Measurements from ENCODE around the gene PDGFD. TPM values are rescaled to one million over a fixed set of nuclear protein-coding genes. Genes with fewer than 3 reads are reported as not detected.

PDGFD gene
- total and polyA plus RNA-seq, 2 experiments from 2014 or later, result 1.9 to 4.5 TPM

DNA sequence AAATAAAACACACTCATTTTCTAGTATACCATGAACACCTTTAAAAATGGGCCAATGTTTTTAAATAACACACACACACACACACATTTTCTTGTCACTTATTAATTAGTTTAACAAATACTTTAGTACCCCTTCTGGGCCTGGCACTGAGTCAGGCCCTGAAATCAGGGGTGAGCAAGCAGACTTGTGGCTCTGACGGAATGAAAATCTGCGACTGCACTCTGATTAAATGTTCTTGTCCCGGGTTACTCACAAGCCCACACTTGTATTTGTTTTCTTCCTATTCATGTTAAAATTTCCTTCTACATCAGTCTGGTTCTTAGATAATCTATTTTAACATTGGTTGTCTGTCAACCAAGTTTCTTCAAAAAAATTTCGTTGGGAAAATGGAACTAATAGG, 43.0 kb upstream of the PDGFD start (continued):
- TF ChIP-seq, protein P1, sequence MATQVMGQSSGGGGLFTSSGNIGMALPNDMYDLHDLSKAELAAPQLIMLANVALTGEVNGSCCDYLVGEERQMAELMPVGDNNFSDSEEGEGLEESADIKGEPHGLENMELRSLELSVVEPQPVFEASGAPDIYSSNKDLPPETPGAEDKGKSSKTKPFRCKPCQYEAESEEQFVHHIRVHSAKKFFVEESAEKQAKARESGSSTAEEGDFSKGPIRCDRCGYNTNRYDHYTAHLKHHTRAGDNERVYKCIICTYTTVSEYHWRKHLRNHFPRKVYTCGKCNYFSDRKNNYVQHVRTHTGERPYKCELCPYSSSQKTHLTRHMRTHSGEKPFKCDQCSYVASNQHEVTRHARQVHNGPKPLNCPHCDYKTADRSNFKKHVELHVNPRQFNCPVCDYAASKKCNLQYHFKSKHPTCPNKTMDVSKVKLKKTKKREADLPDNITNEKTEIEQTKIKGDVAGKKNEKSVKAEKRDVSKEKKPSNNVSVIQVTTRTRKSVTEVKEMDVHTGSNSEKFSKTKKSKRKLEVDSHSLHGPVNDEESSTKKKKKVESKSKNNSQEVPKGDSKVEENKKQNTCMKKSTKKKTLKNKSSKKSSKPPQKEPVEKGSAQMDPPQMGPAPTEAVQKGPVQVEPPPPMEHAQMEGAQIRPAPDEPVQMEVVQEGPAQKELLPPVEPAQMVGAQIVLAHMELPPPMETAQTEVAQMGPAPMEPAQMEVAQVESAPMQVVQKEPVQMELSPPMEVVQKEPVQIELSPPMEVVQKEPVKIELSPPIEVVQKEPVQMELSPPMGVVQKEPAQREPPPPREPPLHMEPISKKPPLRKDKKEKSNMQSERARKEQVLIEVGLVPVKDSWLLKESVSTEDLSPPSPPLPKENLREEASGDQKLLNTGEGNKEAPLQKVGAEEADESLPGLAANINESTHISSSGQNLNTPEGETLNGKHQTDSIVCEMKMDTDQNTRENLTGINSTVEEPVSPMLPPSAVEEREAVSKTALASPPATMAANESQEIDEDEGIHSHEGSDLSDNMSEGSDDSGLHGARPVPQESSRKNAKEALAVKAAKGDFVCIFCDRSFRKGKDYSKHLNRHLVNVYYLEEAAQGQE (IDR thresholded peaks at IDR 0.05; ENCODE audit: unreplicated experiment), result no peak
- TF ChIP-seq ZNF114 (CRISPR knock-in tag; IDR thresholded peaks at IDR 0.05), result no peak
- no peak for TF ChIP-seq STAT1 (IDR thresholded peaks at IDR 0.05; ENCODE audit: unreplicated experiment)
- TF ChIP-seq NANOG (IDR thresholded peaks at IDR 0.05; ENCODE audit: borderline replicate concordance), result no peak
- no peak for TF ChIP-seq POLR2AphosphoS5 (IDR thresholded peaks at IDR 0.05; ENCODE audit: low read depth)
- TF ChIP-seq, protein P2, sequence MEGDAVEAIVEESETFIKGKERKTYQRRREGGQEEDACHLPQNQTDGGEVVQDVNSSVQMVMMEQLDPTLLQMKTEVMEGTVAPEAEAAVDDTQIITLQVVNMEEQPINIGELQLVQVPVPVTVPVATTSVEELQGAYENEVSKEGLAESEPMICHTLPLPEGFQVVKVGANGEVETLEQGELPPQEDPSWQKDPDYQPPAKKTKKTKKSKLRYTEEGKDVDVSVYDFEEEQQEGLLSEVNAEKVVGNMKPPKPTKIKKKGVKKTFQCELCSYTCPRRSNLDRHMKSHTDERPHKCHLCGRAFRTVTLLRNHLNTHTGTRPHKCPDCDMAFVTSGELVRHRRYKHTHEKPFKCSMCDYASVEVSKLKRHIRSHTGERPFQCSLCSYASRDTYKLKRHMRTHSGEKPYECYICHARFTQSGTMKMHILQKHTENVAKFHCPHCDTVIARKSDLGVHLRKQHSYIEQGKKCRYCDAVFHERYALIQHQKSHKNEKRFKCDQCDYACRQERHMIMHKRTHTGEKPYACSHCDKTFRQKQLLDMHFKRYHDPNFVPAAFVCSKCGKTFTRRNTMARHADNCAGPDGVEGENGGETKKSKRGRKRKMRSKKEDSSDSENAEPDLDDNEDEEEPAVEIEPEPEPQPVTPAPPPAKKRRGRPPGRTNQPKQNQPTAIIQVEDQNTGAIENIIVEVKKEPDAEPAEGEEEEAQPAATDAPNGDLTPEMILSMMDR (conservative IDR thresholded peaks at IDR 0.05; ENCODE audit: low read depth in 2 of 2), result no peak
- TF ChIP-seq CREB1 (CRISPR knock-in tag; IDR thresholded peaks at IDR 0.05; ENCODE audit: low read depth), result no peak
- TF ChIP-seq ZNF331 (CRISPR knock-in tag; IDR thresholded peaks at IDR 0.05; ENCODE audit: low read depth), result no peak
- TF ChIP-seq, protein P3, sequence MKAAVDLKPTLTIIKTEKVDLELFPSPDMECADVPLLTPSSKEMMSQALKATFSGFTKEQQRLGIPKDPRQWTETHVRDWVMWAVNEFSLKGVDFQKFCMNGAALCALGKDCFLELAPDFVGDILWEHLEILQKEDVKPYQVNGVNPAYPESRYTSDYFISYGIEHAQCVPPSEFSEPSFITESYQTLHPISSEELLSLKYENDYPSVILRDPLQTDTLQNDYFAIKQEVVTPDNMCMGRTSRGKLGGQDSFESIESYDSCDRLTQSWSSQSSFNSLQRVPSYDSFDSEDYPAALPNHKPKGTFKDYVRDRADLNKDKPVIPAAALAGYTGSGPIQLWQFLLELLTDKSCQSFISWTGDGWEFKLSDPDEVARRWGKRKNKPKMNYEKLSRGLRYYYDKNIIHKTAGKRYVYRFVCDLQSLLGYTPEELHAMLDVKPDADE (IDR thresholded peaks at IDR 0.05), result no peak
- TF ChIP-seq EZH2phosphoT487 (IDR thresholded peaks at IDR 0.05; ENCODE audit: unreplicated experiment), result no peak

DNA sequence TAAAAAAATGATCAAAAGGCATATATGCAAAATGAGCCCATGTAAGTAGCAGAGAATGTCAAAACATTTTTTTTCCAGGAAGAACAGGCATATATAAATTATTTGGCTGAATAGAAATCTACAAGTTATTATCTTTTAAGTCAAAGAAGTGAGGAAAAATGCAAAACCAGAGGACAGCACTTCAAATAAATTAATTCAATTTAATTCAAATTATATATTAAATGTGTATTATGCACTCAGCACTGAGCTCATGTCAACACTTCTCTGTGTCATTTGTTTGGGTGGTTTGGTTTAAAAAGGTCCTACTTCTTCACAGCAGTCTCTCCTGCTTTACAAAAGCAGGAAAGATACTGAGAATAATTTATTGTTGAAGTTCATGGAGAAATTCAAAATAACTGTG, 41.9 kb upstream of the PDGFD start:
- no peaks in the 10 kb centered on the region for H3K27me3 Mint-ChIP-seq (ENCODE audit: insufficient read depth, low read depth, poor library complexity)

More for the DNA sequence above, 41.9 kb upstream of the PDGFD start:
- Histone ChIP-seq H3K36me3 (ENCODE audit: insufficient read depth) (no peaks in the 10 kb centered on the region), H2AFZ (no peak overlapping the region), H3K79me2 (replicated peaks; ENCODE audit: insufficient read depth) (no peaks in the 10 kb centered on the region), H3K27ac (ENCODE audit: low read depth) (no peak overlapping the region), H3F3A (replicated peaks; ENCODE audit: low read depth) (no peaks in the 10 kb centered on the region), H3K9me2 (ENCODE audit: insufficient read depth) (0 out of 2 replicates have a peak, but pooled peaks cover 3% of the 10 kb centered on the region), H3K4me2 (no peak overlapping the region), H3K4me3 (no peak overlapping the region), H4K20me1 (replicated peaks; ENCODE audit: insufficient read depth) (no peaks in the 10 kb centered on the region), H3K27me3 (ENCODE audit: insufficient read depth) (no peaks in the 10 kb centered on the region), H3K4me1 (ENCODE audit: insufficient read depth) (no peaks in the 10 kb centered on the region)
- no peak for DNase-seq (ENCODE audit: low spot score)
- Mint-ChIP-seq H3K4me1 (no peaks in the 10 kb centered on the region), H3K4me3 (no peak overlapping the region), H3K27ac (no peak overlapping the region), H3K9me3 (no peaks in the 10 kb centered on the region), H3K36me3 (ENCODE audit: low read depth) (no peaks in the 10 kb centered on the region)
- TF ChIP-seq, protein P2 (conservative IDR thresholded peaks at IDR 0.05; ENCODE audit: low read depth in 2 of 2), result no peak
- TF ChIP-seq POLR2AphosphoS5 (IDR thresholded peaks at IDR 0.05; ENCODE audit: low read depth) (no peak), ZNF114 (CRISPR knock-in tag; IDR thresholded peaks at IDR 0.05) (no peak), NANOG (IDR thresholded peaks at IDR 0.05; ENCODE audit: borderline replicate concordance) (no peak)
- TF ChIP-seq, protein P3 (IDR thresholded peaks at IDR 0.05), result no peak
- no peak for ATAC-seq
